Measurements from ENCODE around the gene OVOL2. TPM values are rescaled to one million over a fixed set of nuclear protein-coding genes. Genes with fewer than 3 reads are reported as not detected.

The OVOL2 gene
- total RNA-seq, 1 donor from 2014 or later, result 0.23 TPM

DNA sequence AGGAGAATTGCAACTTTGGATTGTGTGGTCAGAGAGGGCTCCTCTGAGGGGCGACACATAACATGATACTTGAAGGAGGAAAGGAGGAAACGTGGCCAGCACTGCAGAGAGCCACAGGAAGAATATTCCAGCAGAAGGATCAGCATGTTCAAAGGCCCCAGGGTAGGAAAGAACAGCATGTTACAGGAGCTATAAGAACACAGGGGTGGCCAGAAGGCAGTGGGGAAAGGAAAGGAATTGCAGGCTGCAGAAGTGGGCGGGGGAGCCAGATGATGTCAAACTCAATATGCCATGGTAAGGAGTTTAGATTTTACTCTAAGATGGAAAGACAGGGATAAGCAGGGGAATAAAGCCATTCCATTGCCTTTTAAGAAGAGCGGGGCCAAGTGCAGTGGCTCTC is 58.1 kb downstream of the OVOL2 start:
- no peak for TF ChIP-seq CTCF (conservative IDR thresholded peaks at IDR 0.05; ENCODE audit: low read depth, low read length)
- H3K4me3 ChIP-seq (ENCODE audit: low read depth, low read length), result no peak overlapping the region
- no peak for DNase-seq (ENCODE audit: low read depth)

DNA sequence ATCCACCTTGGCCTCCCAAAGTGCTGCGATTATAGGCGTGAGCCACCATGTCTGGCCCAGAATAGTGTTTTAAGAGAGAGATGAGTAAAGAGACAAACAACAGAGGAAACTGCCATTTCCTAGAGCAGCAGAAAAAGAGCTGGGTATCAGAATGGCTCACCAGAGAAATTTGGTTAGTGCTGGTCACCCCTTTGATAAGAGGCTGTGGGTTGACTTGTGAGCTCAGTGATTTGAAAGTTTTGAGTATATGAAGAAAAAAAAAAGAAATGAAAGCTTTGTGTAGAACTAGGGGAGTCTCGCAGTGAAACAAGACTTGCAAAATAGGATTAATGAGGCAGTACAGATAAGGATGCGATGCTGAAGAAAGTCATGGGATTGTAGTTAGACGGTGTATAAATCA is 59.3 kb downstream of the OVOL2 start:
- H3K4me3 ChIP-seq (ENCODE audit: low read depth, low read length), result no peak overlapping the region
- DNase-seq (ENCODE audit: low read depth), result no peak
- TF ChIP-seq CTCF (conservative IDR thresholded peaks at IDR 0.05; ENCODE audit: low read depth, low read length), result no peak

DNA sequence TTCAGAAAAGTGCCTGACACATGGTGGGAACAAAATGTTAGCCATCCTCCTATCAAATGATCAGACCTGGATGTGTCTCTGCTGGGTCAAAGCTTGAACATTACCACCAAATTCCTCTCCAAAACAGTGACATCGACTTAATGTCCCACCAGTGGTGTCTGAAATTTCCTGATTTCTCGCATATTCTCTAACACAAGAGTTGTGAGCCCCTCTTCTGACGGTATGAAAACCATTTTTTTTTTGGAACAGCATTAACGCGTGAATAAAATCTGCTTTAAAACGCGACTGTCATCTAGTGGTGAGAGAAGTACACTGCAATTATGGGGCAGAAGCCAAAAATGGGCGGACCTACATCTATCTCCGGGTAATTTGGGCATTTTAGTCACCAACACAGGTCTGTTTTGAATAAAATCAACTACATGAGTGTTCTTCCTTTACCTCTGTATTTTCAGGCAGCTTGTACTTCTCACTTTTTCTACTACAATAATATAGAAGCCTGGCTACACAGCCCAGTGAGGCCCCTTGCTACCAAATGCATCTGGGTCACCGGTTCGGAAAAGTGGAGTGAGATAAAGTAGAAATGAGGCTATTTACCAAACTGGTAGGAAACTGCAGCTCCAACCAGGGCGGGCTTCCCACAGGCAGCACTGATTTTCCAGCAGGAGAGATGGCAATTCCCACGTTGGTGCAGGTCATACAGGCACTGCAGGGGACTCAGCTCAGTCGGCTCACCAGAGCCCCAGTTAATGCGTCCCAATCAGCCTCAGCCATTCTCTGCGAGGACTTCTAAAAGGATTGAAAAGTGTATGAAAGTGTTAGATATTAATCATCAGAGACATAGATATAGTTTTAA is 61.5 kb downstream of the OVOL2 start:
- DNase-seq (ENCODE audit: low read depth), result no peak
- no peak overlapping the region for H3K4me3 ChIP-seq (ENCODE audit: low read depth, low read length)
- TF ChIP-seq CTCF (conservative IDR thresholded peaks at IDR 0.05; ENCODE audit: low read depth, low read length), result peak; percentile 97

DNA sequence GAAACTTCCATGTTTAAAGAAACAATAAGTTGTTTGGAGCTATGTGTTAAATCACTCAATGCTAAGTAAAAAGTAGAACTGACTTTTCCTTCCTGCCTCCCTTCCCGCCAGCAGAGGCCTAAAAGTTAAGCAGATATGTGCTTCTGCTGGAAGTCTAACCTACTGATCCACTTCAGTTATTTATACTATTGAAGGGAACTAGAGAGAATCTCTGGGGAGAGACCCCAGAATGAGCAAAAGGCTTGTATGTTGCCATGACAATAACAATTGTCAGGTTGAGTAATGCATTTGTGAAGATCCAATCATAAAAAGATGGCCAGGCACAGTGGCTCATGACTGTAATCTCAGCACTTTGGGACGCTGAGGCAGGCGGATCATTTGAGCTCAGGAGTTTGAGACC is 64.2 kb downstream of the OVOL2 start:
- TF ChIP-seq CTCF (conservative IDR thresholded peaks at IDR 0.05; ENCODE audit: low read depth, low read length), result no peak
- H3K4me3 ChIP-seq (ENCODE audit: low read depth, low read length), result no peak overlapping the region
- DNase-seq (ENCODE audit: low read depth), result no peak

DNA sequence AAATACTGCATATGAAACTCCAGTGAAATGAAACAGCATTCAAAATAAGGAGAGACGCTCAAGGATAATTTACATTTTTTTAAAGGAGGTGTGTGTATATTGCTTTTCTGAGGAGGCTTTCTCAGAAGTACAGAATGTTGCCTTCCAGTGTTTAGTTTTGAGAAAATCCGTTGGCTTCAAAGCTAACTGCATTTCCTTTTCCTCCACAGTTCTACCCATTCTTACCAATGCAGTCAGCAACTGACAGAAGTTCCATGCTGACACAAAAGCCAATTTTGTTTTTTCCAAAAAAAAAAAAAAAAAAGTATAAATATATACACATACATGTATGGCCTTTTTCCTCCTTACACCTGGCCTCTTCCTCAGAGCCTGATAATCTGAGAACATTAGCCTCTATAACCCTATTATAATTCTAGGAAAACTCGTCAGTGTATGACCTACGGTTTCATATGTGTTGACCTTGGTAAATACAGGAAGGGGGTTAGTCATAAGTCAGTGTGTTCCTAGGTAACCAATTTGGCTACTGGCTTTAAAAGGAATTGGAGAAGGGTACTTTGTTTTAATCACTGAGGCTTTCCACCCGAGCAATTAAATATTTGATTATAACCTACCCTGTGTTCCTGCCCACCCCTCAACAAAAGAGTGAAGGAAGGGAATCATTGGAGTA is 64.7 kb downstream of the OVOL2 start:
- TF ChIP-seq CTCF (conservative IDR thresholded peaks at IDR 0.05; ENCODE audit: low read depth, low read length), result no peak
- no peak overlapping the region for H3K4me3 ChIP-seq (ENCODE audit: low read depth, low read length)
- no peak for DNase-seq (ENCODE audit: low read depth)

- no peak for DNase-seq (ENCODE audit: low read depth)
- H3K4me3 ChIP-seq (ENCODE audit: low read depth, low read length), result no peak overlapping the region
- no peak for TF ChIP-seq CTCF (conservative IDR thresholded peaks at IDR 0.05; ENCODE audit: low read depth, low read length)
Observed at GRCh38 chr20:17992224-17992637, 65.5 kb downstream of the OVOL2 start.

Measured in epithelial cell of proximal tubule (primary cell).